ENCODE results near the gene SLC16A8.
"Not testable (repeated sequence)": the region's sequence is repeated elsewhere in the genome, so short reads cannot be mapped to it uniquely, and the experiment has no call there.

Gene SLC16A8

GRCh38 chr22:38043151-38044039 lies 40.6 kb downstream of the SLC16A8 start:
- no peak for DNase-seq (ENCODE audit: low read depth)

GRCh38 chr22:38042488-38042790 lies 41.5 kb downstream of the SLC16A8 start:
- no peak for DNase-seq (ENCODE audit: low read depth)

GRCh38 chr22:38041760-38042487 lies 42.1 kb downstream of the SLC16A8 start:
- DNase-seq (ENCODE audit: low read depth) = no peak

- no peak for DNase-seq (ENCODE audit: low read depth)
These were observed 42.8 kb downstream of the SLC16A8 start for GRCh38 chr22:38040953-38041759.

GRCh38 chr22:38038890-38039812 lies 44.8 kb downstream of the SLC16A8 start:
- DNase-seq (ENCODE audit: low read depth) = no peak

GRCh38 chr22:38038426-38038825 lies 45.6 kb downstream of the SLC16A8 start:
- DNase-seq (ENCODE audit: low read depth) = no peak

GRCh38 chr22:38037367-38038150 lies 46.4 kb downstream of the SLC16A8 start:
- not testable (repeated sequence) for DNase-seq (ENCODE audit: low read depth)

GRCh38 chr22:38036392-38037062 lies 47.5 kb downstream of the SLC16A8 start:
- no peak for DNase-seq (ENCODE audit: low read depth)

GRCh38 chr22:38035530-38035885 lies 48.5 kb downstream of the SLC16A8 start:
- no peak for DNase-seq (ENCODE audit: low read depth)

GRCh38 chr22:38034884-38035529 lies 49.0 kb downstream of the SLC16A8 start:
- DNase-seq (ENCODE audit: low read depth) = no peak

- DNase-seq (ENCODE audit: low read depth) = no peak
These were observed 49.6 kb downstream of the SLC16A8 start for GRCh38 chr22:38034278-38034882.

GRCh38 chr22:38033522-38034277 lies 50.3 kb downstream of the SLC16A8 start:
- no peak for DNase-seq (ENCODE audit: low read depth)

GRCh38 chr22:38032681-38033521 lies 51.1 kb downstream of the SLC16A8 start:
- no peak for DNase-seq (ENCODE audit: low read depth)

- no peak for DNase-seq (ENCODE audit: low read depth)
These were observed 52.5 kb downstream of the SLC16A8 start for GRCh38 chr22:38031491-38031890.

GRCh38 chr22:38030311-38031133 lies 53.5 kb downstream of the SLC16A8 start:
- no peak for DNase-seq (ENCODE audit: low read depth)

- no peak for DNase-seq (ENCODE audit: low read depth)
These were observed 54.1 kb downstream of the SLC16A8 start for GRCh38 chr22:38029901-38030300.

GRCh38 chr22:38029370-38029769 lies 54.6 kb downstream of the SLC16A8 start:
- DNase-seq (ENCODE audit: low read depth) = no peak

Data from stimulated activated CD8-positive, alpha-beta memory T cell treated with anti-CD3 and anti-CD28 coated beads, Interleukin-4, amount 100 ng/mL, for 24 hours (primary cell).